Stimulated activated CD4-positive, alpha-beta T cell treated with anti-CD3 and anti-CD28 coated beads, Interleukin-12 subunit alpha, Interleukin-12 subunit beta, amount 100 ng/mL, for 4 hours (primary cell): ENCODE measurements around the gene PPP2R3A.

Experiments
- DNase-seq: peaks from one replicate; pipeline ENCODE4 v3.0.0-alpha.2; 2020

Gene PPP2R3A

GRCh38 chr3:136197159-136197793 lies 231.7 kb downstream of the PPP2R3A start:
- DNase-seq: no peak
